Measurements from ENCODE around the gene IFI16. TPM values are rescaled to one million over a fixed set of nuclear protein-coding genes. Genes with fewer than 3 reads are reported as not detected.

The IFI16 gene
- total RNA-seq, 1 experiment from 2014 or later, result 2.9 TPM

DNA sequence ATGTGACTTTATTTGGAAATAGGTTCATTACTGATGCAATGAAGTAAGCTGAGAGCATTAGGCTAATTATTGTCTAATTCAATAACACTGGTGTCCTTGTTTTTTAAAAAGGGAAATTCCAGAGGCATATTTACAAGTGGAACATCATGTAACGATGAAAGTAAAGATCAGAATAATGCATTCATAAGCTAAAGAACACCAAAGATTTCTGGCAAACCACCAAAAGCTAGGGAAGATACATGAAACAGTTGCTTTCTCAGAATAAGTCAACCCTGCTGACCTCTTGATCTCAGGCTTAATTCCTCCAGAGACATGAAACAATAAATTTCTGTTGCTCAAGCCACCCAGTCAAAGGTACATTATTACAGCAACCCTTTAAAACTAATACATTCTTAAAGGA is 20.3 kb upstream of the IFI16 start:
- Histone ChIP-seq H2BK15ac (ENCODE audit: low read depth, low read length) (no peak overlapping the region), H3K56ac (ENCODE audit: insufficient read length, low read depth, low read length) (no peak overlapping the region), H3K18ac (ENCODE audit: insufficient read length, low read depth, low read length) (no peak overlapping the region), H2BK20ac (ENCODE audit: low read depth, low read length, poor library complexity, severe bottlenecking) (no peak overlapping the region), H3K4ac (ENCODE audit: low read depth, low read length) (no peak overlapping the region), H3T11ph (ENCODE audit: low read length) (no peak overlapping the region), H3K4me1 (ENCODE audit: insufficient read depth, low read length) (no peaks in the 10 kb centered on the region), H4K91ac (ENCODE audit: insufficient read length, low read depth, low read length) (no peak overlapping the region), H2BK5ac (ENCODE audit: insufficient read length, low read length) (no peak overlapping the region), H3K9me3 (ENCODE audit: control insufficient read depth, low read depth, low read length) (no peaks in the 10 kb centered on the region), H2BK120ac (ENCODE audit: low read depth, low read length, poor library complexity, severe bottlenecking) (no peak overlapping the region), H3K23me2 (ENCODE audit: insufficient read length, low read depth, low read length, poor library complexity, severe bottlenecking) (no peaks in the 10 kb centered on the region), H2BK12ac (ENCODE audit: insufficient read length, low read depth, low read length) (no peak overlapping the region), H3K4me2 (ENCODE audit: insufficient read depth, insufficient read length, low read length) (no peak overlapping the region), H3K27me3 (ENCODE audit: insufficient read depth, low read length) (no peaks in the 10 kb centered on the region), H3K14ac (ENCODE audit: insufficient read depth, low read length) (no peak overlapping the region), H4K20me1 (ENCODE audit: control insufficient read depth, insufficient read depth, insufficient read length) (no peaks in the 10 kb centered on the region), H3K79me1 (ENCODE audit: insufficient read depth, low read depth, low read length, poor library complexity, severe bottlenecking) (no peaks in the 10 kb centered on the region), H4K5ac (ENCODE audit: insufficient read length, low read depth, low read length) (no peak overlapping the region), H2AFZ (ENCODE audit: low read length) (no peak overlapping the region), H2AK5ac (ENCODE audit: insufficient read length, low read length) (no peak overlapping the region), H4K8ac (replicated peaks; ENCODE audit: insufficient read length, low read depth, low read length) (no peak overlapping the region), H3K79me2 (ENCODE audit: insufficient read depth, low read length) (no peaks in the 10 kb centered on the region), H3K27ac (ENCODE audit: insufficient read length, low read depth, low read length) (no peak overlapping the region), H3K9ac (ENCODE audit: extremely low read depth, insufficient read length, low read length) (no peak overlapping the region), H3K23ac (ENCODE audit: insufficient read length, low read depth, low read length) (no peak overlapping the region)
- TF ChIP-seq, protein P1, sequence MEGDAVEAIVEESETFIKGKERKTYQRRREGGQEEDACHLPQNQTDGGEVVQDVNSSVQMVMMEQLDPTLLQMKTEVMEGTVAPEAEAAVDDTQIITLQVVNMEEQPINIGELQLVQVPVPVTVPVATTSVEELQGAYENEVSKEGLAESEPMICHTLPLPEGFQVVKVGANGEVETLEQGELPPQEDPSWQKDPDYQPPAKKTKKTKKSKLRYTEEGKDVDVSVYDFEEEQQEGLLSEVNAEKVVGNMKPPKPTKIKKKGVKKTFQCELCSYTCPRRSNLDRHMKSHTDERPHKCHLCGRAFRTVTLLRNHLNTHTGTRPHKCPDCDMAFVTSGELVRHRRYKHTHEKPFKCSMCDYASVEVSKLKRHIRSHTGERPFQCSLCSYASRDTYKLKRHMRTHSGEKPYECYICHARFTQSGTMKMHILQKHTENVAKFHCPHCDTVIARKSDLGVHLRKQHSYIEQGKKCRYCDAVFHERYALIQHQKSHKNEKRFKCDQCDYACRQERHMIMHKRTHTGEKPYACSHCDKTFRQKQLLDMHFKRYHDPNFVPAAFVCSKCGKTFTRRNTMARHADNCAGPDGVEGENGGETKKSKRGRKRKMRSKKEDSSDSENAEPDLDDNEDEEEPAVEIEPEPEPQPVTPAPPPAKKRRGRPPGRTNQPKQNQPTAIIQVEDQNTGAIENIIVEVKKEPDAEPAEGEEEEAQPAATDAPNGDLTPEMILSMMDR (conservative IDR thresholded peaks at IDR 0.05), result no peak
- H3K9me3 Mint-ChIP-seq, result peaks cover 0 to under 1% of the 10 kb centered on the region in 2 experiments; a peak in 3 of 5 replicates
- H3K36me3 Mint-ChIP-seq (ENCODE audit: insufficient read depth in 1 of 3, low read depth in 3 of 3), result peaks cover 0 to 2% (median 0%) of the 10 kb centered on the region in 3 experiments; a peak in 2 of 7 replicates
- no peak for DNase-seq
- no peak overlapping the region for H3K4me3 Mint-ChIP-seq
- WGBS (ENCODE audit: extremely low coverage, insufficient read length, low lambda C conversion rate), result no CpG with 5 or more reads among the region's 1 CpG
- H3K27ac Mint-ChIP-seq, result no peak overlapping the region
- H3K4me1 Mint-ChIP-seq, result no peaks in the 10 kb centered on the region
- no peaks in the 10 kb centered on the region for H3K27me3 Mint-ChIP-seq (ENCODE audit: low read depth)
